Esophagus squamous epithelium (tissue), 5 donors: ENCODE data around the gene TIMM29. TPM values are rescaled to one million over a fixed set of nuclear protein-coding genes. Genes with fewer than 3 reads are reported as not detected.

ENCODE experiments used
- DNase-seq: peaks from one replicate; lab custom pipeline; 2025; lab: John Stamatoyannopoulos, UW
- H3K27ac ChIP-seq, 4 donors: fragments of 200-600 bp; sonication (generic); one replicate each; pipeline ENCODE4 v1.5.1; 2016 to 2019; ENCODE audit warnings: mild to moderate bottlenecking in 1 of 4
- H3K27me3 ChIP-seq, 4 donors: fragments of 200-600 bp; sonication (generic); 1 replicate in 3 of 4; 2 replicates in 1 of 4; pipeline versions ENCODE4 v1.5.1 to v1.6.0; 2017 to 2021; ENCODE audit warnings: antibody characterized with exemption in 1 of 4
- H3K36me3 ChIP-seq, 3 donors: fragments of 200-600 bp; sonication (generic); one replicate each; pipeline ENCODE4 v1.5.1; 2016 to 2019
- H3K4me1 ChIP-seq, 3 donors: fragments of 200-600 bp; sonication (generic); one replicate each; pipeline ENCODE4 v1.5.1; 2017 to 2019
- H3K4me3 ChIP-seq, 4 donors: fragments of 200-600 bp; sonication (generic); 1 replicate in 3 of 4; 2 replicates in 1 of 4; pipeline ENCODE4 v1.5.1; 2016 to 2019; ENCODE audit warnings: mild to moderate bottlenecking in 2 of 4, moderate library complexity in 1 of 4
- H3K9me3 ChIP-seq, 3 donors: fragments of 200-600 bp; sonication (generic); one replicate each; pipeline ENCODE4 v1.5.1; 2016 to 2019
- POLR2A ChIP-seq, 4 donors: fragments of 450-650 bp; IDR thresholded peaks; one replicate each; pipeline ENCODE4 v1.6.1; 2017; ENCODE audit warnings: antibody characterized with exemption in 4 of 4, mild to moderate bottlenecking in 4 of 4, moderate library complexity in 3 of 4
- WGBS, 2 donors: methylation state at CpG; one replicate each; pipeline ENCODE4 v1.1.5; 2018; 5-methylcytosine and 5-hydroxymethylcytosine counted together
- intact Hi-C: fragments of 100-400 bp; cut with DNase I; formaldehyde crosslinking; loops from one replicate; pipeline ENCODE4 v1.15.0; 2022
- total RNA-seq, 4 donors: library from RNA; depleted of rRNA; stranded (reverse); fragments of >200 nt; gene quantifications; one replicate each; pipeline ENCODE4 v1.1.0, GENCODE V29; 2016
- TF ChIP-seq, protein P1 (sequence below), 6 experiments: fragments of 450-650 bp in 4 of 6; fragments of 200-600 bp in 2 of 6; sonication (generic) in 2 of 6; IDR thresholded peaks; one replicate each; pipeline ENCODE4 v1.5.1; 2016 to 2019; ENCODE audit warnings: antibody characterized with exemption in 6 of 6, mild to moderate bottlenecking in 4 of 6, moderate library complexity in 4 of 6
- donor health status: DM: yes; HTN: yes; CAD: no.

TIMM29 gene
- total RNA-seq, 4 donors from 2014 or later = 23.6 to 35.6 (median 27.3) TPM

DNA sequence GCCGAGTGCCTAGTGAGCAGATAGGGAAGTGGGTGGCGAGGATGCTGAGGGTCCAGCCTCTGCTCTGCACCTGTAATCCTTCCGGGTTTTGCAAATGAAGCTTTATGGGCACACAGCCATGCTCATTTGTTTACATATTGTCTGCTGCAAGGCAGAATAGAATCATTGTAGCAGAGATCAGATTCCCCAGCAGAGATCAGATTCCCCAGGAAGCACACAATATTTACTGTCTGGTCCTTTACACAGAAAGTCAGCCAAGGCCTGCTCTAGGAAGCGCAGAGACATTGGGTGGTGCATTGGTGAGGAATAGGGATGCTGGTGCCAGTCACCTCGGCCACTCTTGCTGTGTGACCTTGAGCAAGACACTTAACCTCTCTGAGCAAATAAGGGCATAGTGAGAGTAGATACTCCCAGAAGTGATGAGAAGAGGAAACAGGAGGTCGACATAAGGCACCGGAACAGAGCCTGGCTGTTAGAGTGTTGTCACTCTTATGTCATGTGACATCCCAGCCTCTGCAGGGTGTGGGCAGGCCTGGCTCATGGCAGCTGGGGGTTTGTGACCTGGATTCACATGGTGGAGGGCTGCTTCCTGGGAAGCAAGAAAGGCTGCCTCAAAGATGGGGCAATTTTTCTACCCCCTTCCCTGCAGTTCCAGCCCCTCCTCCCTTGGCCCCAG is 31.6 kb upstream of the TIMM29 start:
- intact Hi-C loops = no loop called here
- Histone ChIP-seq H3K27ac (no peak overlapping the region), H3K4me1 (peaks cover 37 to 91% (median 44%) of the 10 kb centered on the region in 3 donors), H3K27me3 (no peaks in the 10 kb centered on the region), H3K4me3 (no peak overlapping the region), H3K9me3 (no peaks in the 10 kb centered on the region), H3K36me3 (no peaks in the 10 kb centered on the region)
- DNase-seq = no peak
- 28 to 55% methylated on average over 3 to 4 of the region's 7 CpGs for WGBS, 2 donors
- no peak for TF ChIP-seq POLR2A (IDR thresholded peaks at IDR 0.05)
- TF ChIP-seq, protein P1, sequence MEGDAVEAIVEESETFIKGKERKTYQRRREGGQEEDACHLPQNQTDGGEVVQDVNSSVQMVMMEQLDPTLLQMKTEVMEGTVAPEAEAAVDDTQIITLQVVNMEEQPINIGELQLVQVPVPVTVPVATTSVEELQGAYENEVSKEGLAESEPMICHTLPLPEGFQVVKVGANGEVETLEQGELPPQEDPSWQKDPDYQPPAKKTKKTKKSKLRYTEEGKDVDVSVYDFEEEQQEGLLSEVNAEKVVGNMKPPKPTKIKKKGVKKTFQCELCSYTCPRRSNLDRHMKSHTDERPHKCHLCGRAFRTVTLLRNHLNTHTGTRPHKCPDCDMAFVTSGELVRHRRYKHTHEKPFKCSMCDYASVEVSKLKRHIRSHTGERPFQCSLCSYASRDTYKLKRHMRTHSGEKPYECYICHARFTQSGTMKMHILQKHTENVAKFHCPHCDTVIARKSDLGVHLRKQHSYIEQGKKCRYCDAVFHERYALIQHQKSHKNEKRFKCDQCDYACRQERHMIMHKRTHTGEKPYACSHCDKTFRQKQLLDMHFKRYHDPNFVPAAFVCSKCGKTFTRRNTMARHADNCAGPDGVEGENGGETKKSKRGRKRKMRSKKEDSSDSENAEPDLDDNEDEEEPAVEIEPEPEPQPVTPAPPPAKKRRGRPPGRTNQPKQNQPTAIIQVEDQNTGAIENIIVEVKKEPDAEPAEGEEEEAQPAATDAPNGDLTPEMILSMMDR (IDR thresholded peaks at IDR 0.05) = no peak

DNA sequence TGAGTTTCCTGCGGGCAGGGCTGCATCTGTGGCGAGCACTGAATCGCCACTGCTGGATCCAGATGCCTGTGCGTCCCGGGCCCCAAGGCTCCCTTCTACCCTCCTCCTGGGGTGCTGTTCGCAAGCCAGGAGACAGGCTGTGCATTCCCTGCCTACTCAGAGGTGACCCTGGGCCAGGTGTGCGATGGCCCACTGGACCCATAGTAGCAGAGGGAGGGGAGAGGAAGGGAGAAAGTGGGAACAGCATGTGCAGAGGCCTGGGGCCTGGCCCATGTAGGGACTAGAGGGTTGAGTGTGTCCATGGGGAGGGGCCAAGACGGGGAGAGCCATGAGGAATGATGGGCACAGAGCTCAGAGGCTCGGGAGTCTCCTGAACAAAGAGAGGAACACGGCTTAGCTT is 30.0 kb upstream of the TIMM29 start:
- Histone ChIP-seq H3K4me1 (peaks cover 31 to 74% (median 39%) of the 10 kb centered on the region in 3 donors), H3K27ac (peak overlapping the region; percentile 21 to 83 (median 74))
- intact Hi-C loops = no loop called here

DNA sequence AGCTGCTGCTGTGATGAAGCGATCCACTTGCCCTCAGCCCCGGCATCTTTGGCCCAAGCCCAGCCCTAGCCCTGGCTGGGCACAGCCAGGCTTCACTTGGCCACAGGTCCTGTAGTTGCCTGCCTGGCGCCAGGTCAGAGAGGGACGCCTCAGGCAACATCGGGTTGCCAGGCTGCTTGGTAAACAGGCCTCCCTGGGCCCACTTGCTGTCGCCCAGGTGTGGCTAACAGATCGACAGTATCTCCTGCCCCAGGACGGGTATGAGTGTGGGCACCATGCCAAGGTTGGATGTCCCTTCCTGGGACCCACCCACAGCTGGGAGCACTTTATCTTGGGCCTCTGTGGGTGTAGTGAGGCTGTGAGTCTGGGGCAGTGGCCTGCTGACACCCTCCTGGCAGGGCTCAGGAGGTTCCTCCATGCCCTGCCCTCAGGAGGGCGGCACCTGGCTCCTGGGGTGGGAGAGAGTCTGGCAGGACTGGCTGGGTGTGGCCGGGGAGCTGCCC is 29.4 kb upstream of the TIMM29 start:
- intact Hi-C loops = no loop called here
- TF ChIP-seq POLR2A (IDR thresholded peaks at IDR 0.05) = no peak
- TF ChIP-seq, protein P1 (IDR thresholded peaks at IDR 0.05) = no peak
- Histone ChIP-seq H3K36me3 (peaks cover 0 to 2% (median 0%) of the 10 kb centered on the region in 3 donors), H3K4me1 (peaks cover 31 to 69% (median 39%) of the 10 kb centered on the region in 3 donors), H3K4me3 (peak overlapping the region in 2 of 4 donors; percentile 9 to 26), H3K9me3 (no peaks in the 10 kb centered on the region), H3K27me3 (no peaks in the 10 kb centered on the region), H3K27ac (peak overlapping the region; percentile 68 to 83 (median 77))
- no peak for DNase-seq
- 49 to 51% methylated on average over 2 of the region's 10 CpGs for WGBS, 2 donors

More for the DNA sequence above, 30.0 kb upstream of the TIMM29 start:
- WGBS, 2 donors = 29 to 38% methylated on average over 3 to 4 of the region's 10 CpGs
- Histone ChIP-seq H3K9me3 (no peaks in the 10 kb centered on the region), H3K36me3 (no peaks in the 10 kb centered on the region), H3K4me3 (no peak overlapping the region), H3K27me3 (no peaks in the 10 kb centered on the region)
- TF ChIP-seq, protein P1 (IDR thresholded peaks at IDR 0.05) = no peak
- no peak for TF ChIP-seq POLR2A (IDR thresholded peaks at IDR 0.05)
- no peak for DNase-seq

DNA sequence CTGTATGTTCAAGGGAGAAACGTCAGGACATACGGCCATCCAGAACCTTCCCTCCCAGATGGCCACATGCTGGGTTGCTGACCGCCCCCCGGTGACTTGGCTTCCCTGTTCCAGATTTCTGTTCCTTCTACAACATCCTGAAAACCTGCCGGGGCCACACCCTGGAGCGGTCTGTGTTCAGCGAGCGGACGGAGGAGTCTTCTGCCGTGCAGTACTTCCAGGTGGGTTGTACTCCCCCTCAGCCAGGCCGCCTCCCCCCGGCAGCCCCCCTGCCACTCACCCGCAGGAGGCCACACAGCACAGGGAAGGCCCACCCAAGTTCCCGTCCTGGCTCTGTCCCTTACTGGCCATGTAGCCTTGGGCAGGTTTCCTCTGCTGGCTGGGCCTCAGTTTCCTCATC is 20.7 kb upstream of the TIMM29 start:
- DNase-seq = no peak
- Histone ChIP-seq H3K27me3 (no peaks in the 10 kb centered on the region), H3K4me3 (no peak overlapping the region), H3K27ac (no peak overlapping the region), H3K4me1 (no peaks in the 10 kb centered on the region), H3K9me3 (no peaks in the 10 kb centered on the region), H3K36me3 (peaks cover 32 to 81% (median 36%) of the 10 kb centered on the region in 3 donors)
- WGBS, 2 donors = 90 to 91% methylated on average over 10 to 11 of the region's 14 CpGs
- intact Hi-C loops = no loop called here
- no peak for TF ChIP-seq POLR2A (IDR thresholded peaks at IDR 0.05)
- TF ChIP-seq, protein P1 (IDR thresholded peaks at IDR 0.05) = no peak

DNA sequence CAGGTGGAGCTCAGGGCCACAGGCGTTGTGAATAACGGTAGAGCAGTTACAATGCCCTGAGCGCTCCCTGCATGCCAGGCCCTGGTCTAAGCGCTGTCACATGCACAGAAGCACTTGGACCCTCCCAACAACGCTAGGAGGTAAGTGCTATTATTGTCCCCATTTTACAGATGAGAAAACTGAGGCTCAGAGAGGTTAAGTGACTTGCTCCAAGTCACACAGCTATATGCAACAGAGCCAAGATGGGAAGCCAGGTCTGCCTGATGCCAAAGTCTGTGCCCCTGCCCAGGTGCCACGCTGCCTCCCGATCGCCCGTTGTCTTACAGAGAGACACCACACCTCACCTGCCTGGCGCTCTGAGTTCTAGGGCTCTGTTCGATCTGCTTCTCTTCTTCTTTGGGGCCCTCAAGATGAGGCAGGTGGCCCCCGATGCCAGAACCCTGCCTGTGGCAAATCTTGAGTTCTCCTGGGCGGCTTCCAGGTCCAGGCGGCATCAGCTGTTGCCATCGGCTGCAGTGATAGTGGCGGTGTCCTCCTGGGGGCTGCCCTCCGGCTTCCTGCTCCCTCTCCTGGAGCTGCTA is 20.1 kb upstream of the TIMM29 start:
- H3K27ac ChIP-seq = no peak overlapping the region
- no peaks in the 10 kb centered on the region for H3K9me3 ChIP-seq
- 97 to 98% methylated on average over 5 to 7 of the region's 17 CpGs for whole genome bisulfite sequencing, 2 donors
- TF ChIP-seq, protein P1 (IDR thresholded peaks at IDR 0.05) = no peak
- TF ChIP-seq POLR2A (IDR thresholded peaks at IDR 0.05) = no peak
- H3K27me3 ChIP-seq = no peaks in the 10 kb centered on the region
- no peaks in the 10 kb centered on the region for H3K4me1 ChIP-seq
- intact Hi-C loops = no loop called here
- no peak overlapping the region for H3K4me3 ChIP-seq
- peaks cover 34 to 86% (median 37%) of the 10 kb centered on the region in 3 donors for H3K36me3 ChIP-seq
- no peak for DNase-seq
